K562 (cell line): ENCODE measurements around the gene LNX2.

ENCODE experiments used
- CEBPB ChIP-seq: fragments of 450-650 bp; IDR thresholded peaks from 2 replicates; pipeline ENCODE4 v1.6.1; 2016; ENCODE audit warnings: missing genetic modification characterization, missing compliant biosample characterization
- NCOR1 ChIP-seq: fragments of 450-650 bp; IDR thresholded peaks from 2 replicates; pipeline ENCODE4 v1.6.1; 2016; ENCODE audit warnings: mild to moderate bottlenecking, moderate library complexity
- SP1 ChIP-seq: sonication (generic); formaldehyde crosslinking; IDR thresholded peaks from 2 replicates; pipeline ENCODE4 v1.8.1; 2022; ENCODE audit warnings: mild to moderate bottlenecking, missing genetic modification reagents
- TF ChIP-seq, protein P1 (sequence below): fragments of 250-450 bp; sonication (Bioruptor Pico); IDR thresholded peaks from 2 replicates; pipeline ENCODE4 v1.8.0; 2021; ENCODE audit warnings: moderate library complexity, mild to moderate bottlenecking, inconsistent platforms
- TF ChIP-seq, protein P2 (sequence below): sonication (generic); formaldehyde crosslinking; IDR thresholded peaks from 2 replicates; pipeline ENCODE4 v1.8.1; 2023; ENCODE audit warnings: mild to moderate bottlenecking, missing genetic modification reagents

DNA sequence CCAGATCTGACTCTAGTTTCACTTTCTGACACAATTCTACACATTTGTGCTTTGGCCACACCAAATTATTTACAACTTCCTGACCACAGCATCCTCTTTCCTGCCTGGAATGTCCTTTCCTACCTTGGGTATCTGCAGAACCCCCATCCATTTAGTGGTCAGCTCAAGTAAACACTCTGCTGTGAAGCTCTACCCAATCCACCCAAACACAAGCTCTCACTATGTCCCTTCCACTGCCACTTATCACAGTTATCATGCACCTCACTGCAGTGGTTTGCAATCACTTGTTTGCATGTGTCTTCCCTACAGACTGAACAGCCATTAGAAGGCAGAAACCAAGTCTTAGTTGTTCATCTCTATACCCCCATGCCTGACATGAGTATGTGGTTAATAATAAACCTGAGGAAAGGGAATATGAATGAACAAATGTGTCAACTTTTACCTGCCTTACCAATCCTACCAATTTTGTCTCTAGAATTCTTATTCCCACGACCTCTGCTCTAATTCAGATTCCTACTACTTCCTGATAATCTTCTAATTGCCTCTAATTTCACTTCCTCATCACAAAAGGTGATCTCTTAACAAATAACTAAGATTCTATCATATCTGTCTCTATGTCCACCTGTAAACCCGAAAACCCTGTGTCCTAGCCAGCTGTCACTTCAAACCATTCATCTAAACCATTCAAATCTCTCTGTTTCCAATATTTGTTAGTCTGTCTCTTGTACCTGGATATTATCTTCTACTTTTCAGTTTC, 25.1 kb downstream of the LNX2 start:
- no peak for TF ChIP-seq SP1 (CRISPR knock-in tag)
- TF ChIP-seq, protein P1, sequence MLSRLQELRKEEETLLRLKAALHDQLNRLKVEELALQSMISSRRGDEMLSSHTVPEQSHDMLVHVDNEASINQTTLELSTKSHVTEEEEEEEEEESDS (CRISPR knock-in tag) = no peak
- TF ChIP-seq NCOR1 = no peak
- TF ChIP-seq, protein P2, sequence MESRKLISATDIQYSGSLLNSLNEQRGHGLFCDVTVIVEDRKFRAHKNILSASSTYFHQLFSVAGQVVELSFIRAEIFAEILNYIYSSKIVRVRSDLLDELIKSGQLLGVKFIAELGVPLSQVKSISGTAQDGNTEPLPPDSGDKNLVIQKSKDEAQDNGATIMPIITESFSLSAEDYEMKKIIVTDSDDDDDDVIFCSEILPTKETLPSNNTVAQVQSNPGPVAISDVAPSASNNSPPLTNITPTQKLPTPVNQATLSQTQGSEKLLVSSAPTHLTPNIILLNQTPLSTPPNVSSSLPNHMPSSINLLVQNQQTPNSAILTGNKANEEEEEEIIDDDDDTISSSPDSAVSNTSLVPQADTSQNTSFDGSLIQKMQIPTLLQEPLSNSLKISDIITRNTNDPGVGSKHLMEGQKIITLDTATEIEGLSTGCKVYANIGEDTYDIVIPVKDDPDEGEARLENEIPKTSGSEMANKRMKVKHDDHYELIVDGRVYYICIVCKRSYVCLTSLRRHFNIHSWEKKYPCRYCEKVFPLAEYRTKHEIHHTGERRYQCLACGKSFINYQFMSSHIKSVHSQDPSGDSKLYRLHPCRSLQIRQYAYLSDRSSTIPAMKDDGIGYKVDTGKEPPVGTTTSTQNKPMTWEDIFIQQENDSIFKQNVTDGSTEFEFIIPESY (CRISPR knock-in tag) = no peak
- no peak for TF ChIP-seq CEBPB (tag)
